ENCODE results near the gene PPP2R5C.

The PPP2R5C gene

DNA sequence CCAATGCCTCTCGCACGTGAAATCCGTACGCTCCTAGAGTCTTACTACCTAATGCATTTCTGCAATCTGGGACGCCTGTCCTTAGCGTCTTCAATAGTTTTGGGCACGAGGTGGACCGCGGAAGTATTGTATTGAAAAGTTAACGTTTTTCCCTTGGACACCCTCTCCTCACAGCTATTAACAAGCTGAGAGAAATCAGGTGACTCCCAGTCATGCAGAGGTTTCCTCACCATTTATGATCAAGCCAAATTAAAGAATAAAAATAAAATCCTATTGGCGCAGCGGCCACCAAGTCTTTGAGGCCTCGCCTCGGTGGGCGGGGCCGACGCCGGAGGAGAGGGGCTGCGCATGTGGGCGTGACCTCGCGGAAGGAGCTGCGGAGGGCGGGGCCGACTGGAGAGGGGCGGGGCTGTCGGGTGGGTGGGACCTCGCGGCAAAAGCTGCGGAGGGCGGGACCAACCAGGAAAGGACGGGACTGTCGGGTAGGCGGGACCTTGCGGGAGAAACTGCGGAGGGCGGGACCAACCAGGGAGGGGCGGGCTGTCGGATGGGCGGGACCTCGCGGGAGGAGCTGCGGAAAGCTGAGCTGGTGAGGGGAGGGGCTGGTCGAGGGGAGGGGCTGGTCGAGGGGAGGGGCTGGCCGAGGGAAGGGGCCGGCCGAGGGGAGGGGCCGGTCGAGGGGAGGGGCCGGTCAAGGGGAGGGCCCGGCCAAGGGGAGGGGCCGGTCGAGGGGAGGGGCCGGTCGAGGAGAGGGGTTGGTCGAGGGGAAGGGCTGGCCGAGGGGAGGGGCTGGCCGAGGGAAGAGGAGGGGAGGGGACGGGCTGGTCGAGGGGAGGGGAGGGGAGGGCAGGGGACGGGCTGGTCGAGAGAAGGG lies 1.1 kb upstream of the PPP2R5C start:
- Histone ChIP-seq H3K27me3 (replicated peaks) (no peaks in the 10 kb centered on the region), H3K4me3 (ENCODE audit: low read depth, low read length) (peak overlapping the region; percentile 84), H3K27ac (no peak overlapping the region), H3K36me3 (replicated peaks) (no peaks in the 10 kb centered on the region)
- peak; percentile 97 for DNase-seq
- in situ Hi-C loops (cut with HindIII; ENCODE audit: low pct_ligation_motif_present, low sequenced_read_pairs): no loop called here
- TF ChIP-seq, protein P1, sequence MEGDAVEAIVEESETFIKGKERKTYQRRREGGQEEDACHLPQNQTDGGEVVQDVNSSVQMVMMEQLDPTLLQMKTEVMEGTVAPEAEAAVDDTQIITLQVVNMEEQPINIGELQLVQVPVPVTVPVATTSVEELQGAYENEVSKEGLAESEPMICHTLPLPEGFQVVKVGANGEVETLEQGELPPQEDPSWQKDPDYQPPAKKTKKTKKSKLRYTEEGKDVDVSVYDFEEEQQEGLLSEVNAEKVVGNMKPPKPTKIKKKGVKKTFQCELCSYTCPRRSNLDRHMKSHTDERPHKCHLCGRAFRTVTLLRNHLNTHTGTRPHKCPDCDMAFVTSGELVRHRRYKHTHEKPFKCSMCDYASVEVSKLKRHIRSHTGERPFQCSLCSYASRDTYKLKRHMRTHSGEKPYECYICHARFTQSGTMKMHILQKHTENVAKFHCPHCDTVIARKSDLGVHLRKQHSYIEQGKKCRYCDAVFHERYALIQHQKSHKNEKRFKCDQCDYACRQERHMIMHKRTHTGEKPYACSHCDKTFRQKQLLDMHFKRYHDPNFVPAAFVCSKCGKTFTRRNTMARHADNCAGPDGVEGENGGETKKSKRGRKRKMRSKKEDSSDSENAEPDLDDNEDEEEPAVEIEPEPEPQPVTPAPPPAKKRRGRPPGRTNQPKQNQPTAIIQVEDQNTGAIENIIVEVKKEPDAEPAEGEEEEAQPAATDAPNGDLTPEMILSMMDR (IDR thresholded peaks at IDR 0.05; ENCODE audit: low read depth, low read length, missing control alignments): no peak

DNA sequence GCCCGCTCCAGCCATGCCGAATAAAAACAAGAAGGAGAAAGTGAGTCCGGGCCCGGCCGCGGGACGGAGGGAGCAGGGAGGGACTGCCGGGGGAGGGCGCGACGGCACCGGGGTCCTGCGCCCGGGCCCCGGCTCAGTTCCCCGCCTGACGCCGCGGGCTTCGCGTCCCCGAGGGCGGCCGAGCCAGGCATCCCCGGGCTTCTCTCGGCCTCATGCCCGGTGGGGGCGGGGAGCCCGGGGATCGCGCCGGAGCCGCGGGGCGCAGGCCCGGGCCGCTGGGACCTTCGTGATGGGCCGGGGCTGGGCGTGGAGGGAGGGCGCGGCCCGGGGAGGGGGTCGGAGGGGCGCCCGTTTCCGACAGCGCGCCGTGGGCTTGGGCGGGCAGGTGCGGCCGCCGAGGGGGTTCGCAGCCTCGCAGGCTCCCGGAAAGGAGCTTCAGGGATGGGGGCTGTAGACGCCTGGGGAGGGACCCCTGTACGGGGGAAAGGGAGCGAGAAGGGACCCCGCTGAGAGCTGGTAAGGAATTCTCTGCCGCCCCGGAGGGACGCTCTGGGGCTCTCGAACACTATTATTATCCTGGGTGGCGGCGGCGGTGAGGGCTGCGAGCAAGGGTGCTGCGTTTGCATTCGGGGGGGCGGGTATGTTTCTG lies 496 bp downstream of the PPP2R5C start:
- TF ChIP-seq, protein P1 (IDR thresholded peaks at IDR 0.05; ENCODE audit: low read depth, low read length, missing control alignments): no peak
- DNase-seq: no peak
- in situ Hi-C loops (cut with HindIII; ENCODE audit: low pct_ligation_motif_present, low sequenced_read_pairs): no loop called here
- Histone ChIP-seq H3K27ac (no peak overlapping the region), H3K36me3 (replicated peaks) (no peaks in the 10 kb centered on the region), H3K4me3 (ENCODE audit: low read depth, low read length) (peak overlapping the region; percentile 67), H3K27me3 (replicated peaks) (no peaks in the 10 kb centered on the region)

DNA sequence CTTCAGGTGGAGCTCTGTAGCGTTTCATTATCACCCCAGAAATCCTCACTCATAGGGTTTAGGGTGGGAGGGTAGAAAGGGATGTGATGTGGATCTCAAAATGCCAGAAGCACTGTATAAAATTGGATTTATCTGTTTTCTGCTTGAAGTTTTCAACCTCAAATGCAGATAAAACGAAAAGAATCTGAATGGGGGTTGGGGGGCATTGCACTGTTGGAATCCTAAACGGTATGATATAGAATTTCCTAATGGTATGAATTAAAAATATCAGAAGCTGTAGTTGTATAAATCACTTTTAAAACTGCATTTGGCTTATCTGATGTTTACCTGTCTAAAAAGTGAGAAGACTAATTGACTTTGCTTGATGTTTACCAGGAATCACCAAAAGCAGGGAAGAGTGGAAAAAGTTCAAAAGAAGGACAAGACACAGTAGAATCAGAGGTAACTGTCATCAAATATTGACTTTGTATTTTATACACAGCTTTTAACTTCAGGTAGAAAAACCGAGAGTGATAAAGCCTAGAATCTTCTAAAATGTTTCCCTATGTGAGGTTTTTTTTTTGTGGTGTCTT lies 1.1 kb downstream of the PPP2R5C start:
- H3K27me3 ChIP-seq (replicated peaks): no peaks in the 10 kb centered on the region
- no peaks in the 10 kb centered on the region for H3K36me3 ChIP-seq (replicated peaks)
- in situ Hi-C loops (cut with HindIII; ENCODE audit: low pct_ligation_motif_present, low sequenced_read_pairs): no loop called here
- DNase-seq: no peak
- TF ChIP-seq, protein P1 (IDR thresholded peaks at IDR 0.05; ENCODE audit: low read depth, low read length, missing control alignments): no peak
- H3K4me3 ChIP-seq (ENCODE audit: low read depth, low read length): peak overlapping the region; percentile 67
- H3K27ac ChIP-seq: no peak overlapping the region

DNA sequence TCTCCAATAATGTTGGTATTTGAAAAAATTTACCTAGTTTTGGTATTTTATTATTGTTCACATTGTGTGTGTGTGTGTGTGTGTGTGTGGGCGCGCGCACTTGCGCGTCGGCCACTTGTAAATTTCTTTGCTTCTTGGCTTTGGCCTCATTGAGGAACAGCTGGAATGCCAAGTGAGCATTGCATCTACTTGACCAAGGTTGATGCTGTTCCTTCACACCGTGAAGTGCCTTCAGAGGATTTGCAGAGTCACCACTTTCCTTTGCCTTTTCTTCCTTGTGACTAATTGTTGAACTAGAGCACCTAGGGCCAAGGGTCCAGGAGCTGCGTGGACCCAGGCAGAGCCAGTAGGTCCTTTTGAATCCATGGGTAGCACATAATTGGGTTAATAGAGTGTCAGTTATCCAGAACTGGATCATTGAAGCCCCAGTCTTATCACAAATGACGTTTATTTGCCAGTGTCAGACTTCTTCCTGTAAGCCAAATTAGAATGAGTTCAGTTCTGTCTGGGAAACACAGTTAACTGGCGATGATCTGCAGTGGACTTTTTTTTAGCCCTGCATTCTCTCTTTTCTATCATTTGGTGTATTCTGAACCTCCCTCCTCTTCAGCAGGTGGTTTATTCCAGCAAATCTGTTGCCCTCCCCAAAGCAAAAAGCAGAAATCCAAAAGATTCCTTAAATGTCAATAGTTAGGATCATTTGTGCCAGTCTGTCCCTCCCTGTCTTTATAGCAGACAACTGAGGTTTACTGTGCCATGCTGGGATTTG lies 2.6 kb downstream of the PPP2R5C start:
- no peak overlapping the region for H3K27ac ChIP-seq
- DNase-seq: no peak
- H3K36me3 ChIP-seq (replicated peaks): no peaks in the 10 kb centered on the region
- no peaks in the 10 kb centered on the region for H3K27me3 ChIP-seq (replicated peaks)
- no peak overlapping the region for H3K4me3 ChIP-seq (ENCODE audit: low read depth, low read length)
- in situ Hi-C loops (cut with HindIII; ENCODE audit: low pct_ligation_motif_present, low sequenced_read_pairs): no loop called here
- TF ChIP-seq, protein P1 (IDR thresholded peaks at IDR 0.05; ENCODE audit: low read depth, low read length, missing control alignments): no peak

DNA sequence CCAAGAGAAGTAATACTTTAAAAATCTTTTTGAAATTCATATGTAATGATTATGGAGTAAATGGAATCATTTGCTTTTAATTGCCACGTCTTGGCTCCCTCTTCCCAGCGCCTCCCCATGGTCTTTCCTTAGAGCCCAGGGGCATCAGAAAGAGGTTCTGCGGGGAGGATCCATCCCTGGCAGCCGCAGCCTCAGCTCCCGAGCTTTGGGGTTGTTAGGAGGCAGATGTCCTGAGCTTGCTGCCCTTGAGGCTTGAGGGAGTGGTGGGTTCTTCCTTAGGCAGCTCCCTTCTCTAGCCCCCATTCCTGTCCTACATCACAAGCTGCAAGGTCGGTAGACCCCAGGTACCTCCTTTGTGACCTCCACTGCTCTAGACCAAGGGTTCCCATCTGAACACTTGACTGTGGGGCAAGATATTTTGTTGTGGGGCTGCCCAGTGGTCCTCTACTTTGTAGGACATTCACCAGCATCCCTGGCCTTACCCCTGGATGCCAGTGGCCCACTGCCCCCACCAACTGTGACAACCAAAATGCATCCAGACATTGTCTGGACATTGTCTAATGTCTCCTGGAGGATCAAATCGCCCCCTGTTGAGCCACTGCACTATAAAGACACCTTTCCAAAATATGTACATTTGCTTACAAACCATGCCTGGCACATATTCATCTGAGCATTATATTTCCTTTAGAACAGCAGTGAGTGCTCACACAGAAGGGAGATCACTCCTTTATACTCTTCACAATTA lies 6.3 kb downstream of the PPP2R5C start:
- TF ChIP-seq, protein P1 (IDR thresholded peaks at IDR 0.05; ENCODE audit: low read depth, low read length, missing control alignments): no peak
- H3K4me3 ChIP-seq (ENCODE audit: low read depth, low read length): no peak overlapping the region
- no peaks in the 10 kb centered on the region for H3K36me3 ChIP-seq (replicated peaks)
- no peak for DNase-seq
- no peak overlapping the region for H3K27ac ChIP-seq
- no peaks in the 10 kb centered on the region for H3K27me3 ChIP-seq (replicated peaks)
- in situ Hi-C loops (cut with HindIII; ENCODE audit: low pct_ligation_motif_present, low sequenced_read_pairs): no loop called here
